ENCODE results near the gene IL34.

- TF ChIP-seq POLR2A (IDR thresholded peaks at IDR 0.05) (no peak), CTCF (IDR thresholded peaks at IDR 0.05) (no peak)
Measured at GRCh38 chr16:70678121-70678897, 31.9 kb downstream of the IL34 start.
